Cardiac fibroblast (primary cell): ENCODE data around the gene C8G.

Source experiments
- DNase-seq, 2 donors: peaks; one replicate each; pipeline versions ENCODE4 v3.0.0 to v3.0.0-alpha.2; 2010; ENCODE audit warnings: low read depth in 2 of 2
- H3K4me3 ChIP-seq, 2 donors: replicated peaks in 1 of 2; 1 replicate in 1 of 2; 2 replicates in 1 of 2; pipeline ENCODE4 v1.5.1; 2011; ENCODE audit warnings: low read depth in 2 of 2, low read length in 2 of 2, mild to moderate bottlenecking in 2 of 2, moderate library complexity in 1 of 2
- TF ChIP-seq, protein P1 (sequence below): IDR thresholded peaks from one replicate; pipeline ENCODE4 v1.5.1; 2011; ENCODE audit warnings: low read depth, mild to moderate bottlenecking, low read length, inconsistent platforms

Gene C8G

DNA sequence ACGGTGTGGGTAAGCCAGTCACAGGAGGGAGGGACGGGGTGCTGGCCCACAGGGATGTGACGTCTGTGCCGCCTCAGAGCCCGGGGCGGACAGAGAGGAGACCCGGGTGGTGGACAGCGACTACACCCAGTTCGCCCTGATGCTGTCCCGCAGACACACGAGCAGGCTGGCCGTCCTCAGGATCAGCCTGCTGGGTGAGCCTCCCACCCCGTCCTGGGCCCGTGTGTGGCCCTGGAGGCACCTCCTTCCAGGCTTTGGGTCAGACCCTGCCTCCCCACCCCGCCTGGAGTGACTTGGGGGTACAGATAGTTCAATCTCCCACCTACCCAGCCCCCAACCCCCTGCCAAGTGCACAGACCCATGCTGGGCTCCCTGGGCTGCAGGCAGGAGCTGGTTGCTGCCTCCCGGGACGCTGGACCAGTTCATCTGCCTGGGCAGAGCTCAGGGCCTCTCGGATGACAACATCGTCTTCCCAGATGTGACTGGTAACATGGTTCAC, 8.8 kb downstream of the C8G start:
- TF ChIP-seq, protein P1, sequence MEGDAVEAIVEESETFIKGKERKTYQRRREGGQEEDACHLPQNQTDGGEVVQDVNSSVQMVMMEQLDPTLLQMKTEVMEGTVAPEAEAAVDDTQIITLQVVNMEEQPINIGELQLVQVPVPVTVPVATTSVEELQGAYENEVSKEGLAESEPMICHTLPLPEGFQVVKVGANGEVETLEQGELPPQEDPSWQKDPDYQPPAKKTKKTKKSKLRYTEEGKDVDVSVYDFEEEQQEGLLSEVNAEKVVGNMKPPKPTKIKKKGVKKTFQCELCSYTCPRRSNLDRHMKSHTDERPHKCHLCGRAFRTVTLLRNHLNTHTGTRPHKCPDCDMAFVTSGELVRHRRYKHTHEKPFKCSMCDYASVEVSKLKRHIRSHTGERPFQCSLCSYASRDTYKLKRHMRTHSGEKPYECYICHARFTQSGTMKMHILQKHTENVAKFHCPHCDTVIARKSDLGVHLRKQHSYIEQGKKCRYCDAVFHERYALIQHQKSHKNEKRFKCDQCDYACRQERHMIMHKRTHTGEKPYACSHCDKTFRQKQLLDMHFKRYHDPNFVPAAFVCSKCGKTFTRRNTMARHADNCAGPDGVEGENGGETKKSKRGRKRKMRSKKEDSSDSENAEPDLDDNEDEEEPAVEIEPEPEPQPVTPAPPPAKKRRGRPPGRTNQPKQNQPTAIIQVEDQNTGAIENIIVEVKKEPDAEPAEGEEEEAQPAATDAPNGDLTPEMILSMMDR = no peak
- H3K4me3 ChIP-seq = no peak overlapping the region
- no peak for DNase-seq

DNA sequence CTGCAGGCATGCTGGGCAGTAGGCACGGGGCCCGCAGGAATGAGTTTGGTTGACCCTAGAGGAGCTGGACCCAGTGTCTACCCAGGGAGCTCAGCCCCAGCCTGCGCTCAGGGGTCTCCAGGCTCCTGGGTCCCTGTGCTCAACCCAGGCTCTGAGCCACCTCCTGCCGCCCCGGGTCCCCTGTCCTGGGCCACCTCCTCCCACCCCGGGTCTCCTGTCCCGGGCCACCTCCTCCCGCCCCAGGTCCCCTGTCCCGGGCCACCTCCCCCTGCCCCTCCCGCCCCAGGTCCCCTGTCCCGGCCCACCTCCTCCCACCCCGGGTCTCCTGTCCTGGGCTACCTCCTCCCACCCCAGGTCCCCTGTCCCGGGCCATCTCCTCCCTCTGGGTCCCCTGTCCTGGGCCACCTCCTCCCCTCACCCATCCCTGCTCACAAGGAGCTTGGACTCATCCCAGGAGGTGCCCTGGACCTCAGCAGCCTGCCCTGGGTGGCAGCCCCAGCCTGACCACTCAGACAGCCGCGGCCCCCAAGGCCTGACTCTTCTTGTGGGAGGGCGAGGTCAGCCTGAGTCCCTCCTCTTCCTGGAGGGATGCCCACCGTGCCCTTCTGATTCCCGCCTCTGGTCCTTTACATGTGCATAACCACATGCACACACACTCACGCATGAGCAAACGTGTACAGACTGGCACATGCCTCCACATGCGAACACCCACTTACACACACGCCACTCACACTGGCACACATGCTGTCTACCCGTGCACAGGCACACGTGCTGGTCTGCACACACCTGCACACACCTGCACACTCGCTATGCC, 9.4 kb downstream of the C8G start:
- DNase-seq = no peak
- TF ChIP-seq, protein P1 = no peak
- H3K4me3 ChIP-seq = no peak overlapping the region

DNA sequence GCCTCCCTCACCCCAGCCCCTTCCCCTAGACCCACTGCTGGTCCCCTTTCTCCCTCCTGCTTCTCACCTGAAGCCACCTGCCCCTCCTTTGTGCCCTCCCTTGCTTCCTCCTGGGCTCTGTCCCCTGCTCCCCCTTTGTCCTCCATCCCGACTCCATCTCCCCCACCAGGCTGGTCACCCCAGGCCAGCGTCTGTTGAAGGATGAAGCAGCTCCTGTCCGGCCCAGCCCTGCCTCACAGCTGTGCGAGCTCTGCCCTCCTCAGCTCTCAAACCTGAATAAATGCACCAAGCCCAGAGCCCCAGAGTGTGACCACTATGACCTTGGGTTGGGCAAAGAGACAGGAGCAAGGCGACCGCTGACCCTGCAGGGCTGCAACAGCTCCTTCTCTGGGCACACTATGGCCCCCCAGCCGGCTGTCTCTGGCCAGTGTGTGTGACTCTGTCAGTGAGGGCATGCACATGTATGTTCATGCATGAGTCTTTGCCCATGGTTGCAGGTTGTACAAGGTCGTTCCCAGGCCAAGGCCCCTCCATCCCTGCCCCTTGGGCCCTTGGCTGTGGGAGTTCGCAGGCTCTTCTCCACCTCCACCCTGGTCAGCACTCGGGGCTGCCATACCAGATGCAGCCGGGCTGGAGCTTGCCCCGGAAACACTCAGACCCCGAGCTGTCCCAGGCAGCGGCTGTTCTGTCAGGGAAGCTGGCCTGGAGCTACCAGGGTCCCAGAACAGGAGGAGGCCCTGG, 10.3 kb downstream of the C8G start:
- no peak overlapping the region for H3K4me3 ChIP-seq
- no peak for DNase-seq
- TF ChIP-seq, protein P1 = no peak

DNA sequence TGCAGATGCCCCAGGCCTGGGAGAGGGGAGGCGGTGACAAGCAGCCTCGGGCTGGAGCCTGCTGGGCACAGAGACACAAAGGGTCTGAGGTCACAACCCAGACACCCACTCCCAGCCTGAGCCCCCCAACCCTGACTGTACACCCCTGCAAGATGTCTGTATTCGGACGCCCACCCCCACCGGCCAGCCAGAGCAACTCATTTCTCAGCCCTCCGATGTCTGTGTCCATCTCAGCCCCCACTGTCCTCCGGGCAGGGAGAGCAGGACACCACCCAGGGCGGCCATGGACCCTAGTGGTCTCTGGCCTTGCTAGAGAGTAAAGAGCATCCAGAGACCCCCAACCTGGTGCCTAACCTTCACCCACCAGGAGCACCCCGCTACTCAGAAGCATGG, 10.9 kb downstream of the C8G start:
- no peak for DNase-seq
- TF ChIP-seq, protein P1 = no peak
- no peak overlapping the region for H3K4me3 ChIP-seq

DNA sequence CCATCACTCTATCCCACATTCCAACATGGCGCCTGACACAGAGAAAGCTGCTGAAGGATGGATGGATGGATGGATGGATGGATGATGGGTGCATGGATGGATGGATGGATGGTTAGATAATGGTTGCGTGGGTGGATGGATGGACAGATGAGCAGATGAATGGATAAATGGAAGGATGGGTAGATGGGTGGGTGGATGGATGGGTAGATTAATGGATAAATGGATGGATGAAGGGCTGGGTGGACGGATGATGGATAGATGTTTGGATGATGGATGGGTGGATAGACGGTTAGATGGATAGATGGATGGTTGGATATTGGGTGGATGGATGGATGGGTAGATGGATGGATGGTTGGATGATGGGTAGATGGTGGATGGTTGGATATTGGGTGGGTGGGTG, 11.6 kb downstream of the C8G start:
- TF ChIP-seq, protein P1 = no peak
- no peak overlapping the region for H3K4me3 ChIP-seq
- no peak for DNase-seq

DNA sequence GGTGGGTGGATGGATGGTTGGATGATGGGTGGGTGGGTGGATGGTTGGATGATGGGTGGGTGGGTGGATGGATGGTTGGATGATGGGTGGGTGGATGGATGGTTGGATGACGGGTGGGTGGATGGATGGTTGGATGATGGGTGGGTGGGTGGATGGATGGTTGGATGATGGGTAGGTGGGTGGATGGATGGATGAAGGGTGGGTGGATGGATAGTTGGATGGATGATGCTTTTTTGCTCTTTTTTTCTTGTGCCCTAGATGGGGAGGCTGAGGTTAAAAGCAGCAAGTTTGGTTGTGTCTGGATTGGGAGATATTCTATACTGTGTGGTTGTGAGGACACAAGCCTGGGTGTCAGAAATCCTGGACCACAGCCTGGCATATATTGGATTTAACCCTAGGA, 12.4 kb downstream of the C8G start:
- TF ChIP-seq, protein P1 = no peak
- no peak for DNase-seq
- H3K4me3 ChIP-seq = no peak overlapping the region
